ENCODE results near the gene HDAC1.

- no peak for TF ChIP-seq CTCF (IDR thresholded peaks at IDR 0.05 in 4 of 5, conservative IDR thresholded peaks at IDR 0.05 in 1 of 5)
- TF ChIP-seq POLR2A (IDR thresholded peaks at IDR 0.05): no peak
Observed at GRCh38 chr1:32357614-32358013, 65.7 kb downstream of the HDAC1 start.
